Measurements from ENCODE around the gene MISP. TPM values are rescaled to one million over a fixed set of nuclear protein-coding genes. Genes with fewer than 3 reads are reported as not detected.

The MISP gene
- total and polyA plus RNA-seq, 2 of the 13 experiments (the other 11 are each of a cell fraction or from before 2014, with no cell fraction given): 0.67 to 1.3 TPM

DNA sequence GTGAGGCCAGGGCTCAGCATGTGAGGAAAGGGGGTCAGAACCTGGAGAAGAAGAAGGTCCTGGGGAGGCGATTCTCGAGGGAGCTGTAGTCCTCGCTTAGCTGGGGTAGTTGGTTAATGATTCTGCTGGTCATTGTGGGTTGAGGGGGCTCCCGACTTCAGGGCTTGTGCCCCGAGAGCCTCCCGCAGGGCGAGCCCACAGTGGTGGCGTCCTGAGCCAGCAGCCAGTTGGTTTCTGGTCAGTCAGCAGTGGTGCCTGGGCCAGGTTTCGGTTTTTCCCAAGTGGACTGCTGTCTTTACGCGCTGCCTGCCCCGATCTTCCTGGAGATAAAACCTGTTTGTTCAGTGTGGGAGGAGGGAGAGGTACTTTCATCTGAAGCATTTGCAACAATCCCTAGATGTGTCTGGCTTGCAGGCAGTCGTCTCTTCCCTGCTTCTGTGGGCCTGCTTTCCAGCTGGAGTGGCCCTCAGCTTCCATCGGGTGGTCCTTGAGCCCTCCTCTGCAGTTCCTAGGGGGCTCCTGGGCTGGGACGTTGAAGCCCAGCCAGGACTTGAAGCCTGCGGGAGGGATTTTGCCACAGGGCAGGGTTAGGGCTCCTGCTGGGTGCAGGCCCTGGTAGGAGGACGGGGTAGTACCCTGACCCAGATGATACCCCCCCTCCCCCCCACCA, 49.6 kb downstream of the MISP start (continued):
- peak; percentile 61; the same call in 1 of the 2 replicates for TF ChIP-seq ZBTB7B (CRISPR knock-in tag; IDR thresholded peaks at IDR 0.05)
- TF ChIP-seq SOX5 (CRISPR knock-in tag; IDR thresholded peaks at IDR 0.05; ENCODE audit: borderline replicate concordance): 0 out of 2 replicates have a peak, but pooled peaks have one; percentile 23
- TF ChIP-seq BRCA1 (CRISPR knock-in tag; IDR thresholded peaks at IDR 0.05): no peak
- no peak for TF ChIP-seq ZNF784 (CRISPR knock-in tag; IDR thresholded peaks at IDR 0.05; ENCODE audit: borderline replicate concordance)
- TF ChIP-seq NFATC3 (CRISPR knock-in tag; IDR thresholded peaks at IDR 0.05): no peak
- peak; percentile 19; the same call in 1 of the 2 replicates for TF ChIP-seq FOXA3 (CRISPR knock-in tag; IDR thresholded peaks at IDR 0.05)
- peak; percentile 27 for TF ChIP-seq RXRA (CRISPR knock-in tag; IDR thresholded peaks at IDR 0.05)
- no peak for TF ChIP-seq ZBTB49 (CRISPR knock-in tag; IDR thresholded peaks at IDR 0.05; ENCODE audit: borderline replicate concordance)
- TF ChIP-seq, protein P1, sequence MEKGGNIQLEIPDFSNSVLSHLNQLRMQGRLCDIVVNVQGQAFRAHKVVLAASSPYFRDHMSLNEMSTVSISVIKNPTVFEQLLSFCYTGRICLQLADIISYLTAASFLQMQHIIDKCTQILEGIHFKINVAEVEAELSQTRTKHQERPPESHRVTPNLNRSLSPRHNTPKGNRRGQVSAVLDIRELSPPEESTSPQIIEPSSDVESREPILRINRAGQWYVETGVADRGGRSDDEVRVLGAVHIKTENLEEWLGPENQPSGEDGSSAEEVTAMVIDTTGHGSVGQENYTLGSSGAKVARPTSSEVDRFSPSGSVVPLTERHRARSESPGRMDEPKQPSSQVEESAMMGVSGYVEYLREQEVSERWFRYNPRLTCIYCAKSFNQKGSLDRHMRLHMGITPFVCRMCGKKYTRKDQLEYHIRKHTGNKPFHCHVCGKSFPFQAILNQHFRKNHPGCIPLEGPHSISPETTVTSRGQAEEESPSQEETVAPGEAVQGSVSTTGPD (CRISPR knock-in tag; IDR thresholded peaks at IDR 0.05): no peak
- TF ChIP-seq, protein P2, sequence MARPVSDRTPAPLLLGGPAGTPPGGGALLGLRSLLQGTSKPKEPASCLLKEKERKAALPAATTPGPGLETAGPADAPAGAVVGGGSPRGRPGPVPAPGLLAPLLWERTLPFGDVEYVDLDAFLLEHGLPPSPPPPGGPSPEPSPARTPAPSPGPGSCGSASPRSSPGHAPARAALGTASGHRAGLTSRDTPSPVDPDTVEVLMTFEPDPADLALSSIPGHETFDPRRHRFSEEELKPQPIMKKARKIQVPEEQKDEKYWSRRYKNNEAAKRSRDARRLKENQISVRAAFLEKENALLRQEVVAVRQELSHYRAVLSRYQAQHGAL (CRISPR knock-in tag; IDR thresholded peaks at IDR 0.05; ENCODE audit: not compliant biosample characterization): no peak
- TF ChIP-seq PRDM10 (CRISPR knock-in tag; IDR thresholded peaks at IDR 0.05; ENCODE audit: low read depth): 0 out of 2 replicates have a peak, but pooled peaks have one; percentile 22
- TF ChIP-seq ZNF672 (CRISPR knock-in tag; IDR thresholded peaks at IDR 0.05): no peak
- no peak for TF ChIP-seq ZFP90 (CRISPR knock-in tag; IDR thresholded peaks at IDR 0.05; ENCODE audit: borderline replicate concordance)
- TF ChIP-seq ZBTB33 (CRISPR knock-in tag; IDR thresholded peaks at IDR 0.05): no peak
- no peak for TF ChIP-seq ZNF460 (CRISPR knock-in tag; IDR thresholded peaks at IDR 0.05; ENCODE audit: borderline replicate concordance)
- TF ChIP-seq TP53 (CRISPR knock-in tag; conservative IDR thresholded peaks at IDR 0.05): no peak
- TF ChIP-seq SRSF1 (optimal IDR thresholded peaks at IDR 0.05; ENCODE audit: low read depth, low read length): no peak
- no peak for TF ChIP-seq RARG (CRISPR knock-in tag; IDR thresholded peaks at IDR 0.05; ENCODE audit: low read depth)

Measured in HepG2 (cell line).